Measurements from ENCODE around the gene RARS2.

- TF ChIP-seq CTCF (IDR thresholded peaks at IDR 0.05; ENCODE audit: low read length) (no peak), EZH2 (optimal IDR thresholded peaks at IDR 0.05; ENCODE audit: low read depth, low read length) (no peak), EZH2phosphoT487 (IDR thresholded peaks at IDR 0.05; ENCODE audit: low read length) (no peak)
These were observed 45.9 kb downstream of the RARS2 start for GRCh38 chr6:87543696-87544473.

Measured in MM.1S (cell line).